Activated effector memory CD4-positive, alpha-beta T cell treated with anti-CD3 and anti-CD28 coated beads, Interleukin-2, amount 50 U/mL, for 16 hours (primary cell): ENCODE measurements around the gene WDR91.
"Not testable (repeated sequence)": the region's sequence is repeated elsewhere in the genome, so short reads cannot be mapped to it uniquely, and the experiment has no call there.

Source experiments
- DNase-seq: peaks from one replicate; pipeline ENCODE4 v3.0.0-alpha.2; 2020

The WDR91 gene

GRCh38 chr7:135175931-135176330, 35.4 kb downstream of the WDR91 start:
- no peak for DNase-seq

- no peak for DNase-seq
Measured at GRCh38 chr7:135174941-135175340, 36.4 kb downstream of the WDR91 start.

- DNase-seq, result not testable (repeated sequence)
Measured at GRCh38 chr7:135173916-135174315, 37.4 kb downstream of the WDR91 start.

GRCh38 chr7:135171581-135172291, 39.6 kb downstream of the WDR91 start:
- not testable (repeated sequence) for DNase-seq

GRCh38 chr7:135170998-135171481, 40.3 kb downstream of the WDR91 start:
- not testable (repeated sequence) for DNase-seq

GRCh38 chr7:135170274-135170997, 40.9 kb downstream of the WDR91 start, which contains the start of gene CYREN:
Gene CYREN, minus strand, starts transcription at chr7:135170707. Its CDS starts 1,785 bp downstream, at chr7:135168922.
- DNase-seq, result peak; percentile 97

GRCh38 chr7:135169964-135170273, 41.4 kb downstream of the WDR91 start:
- DNase-seq, result peak; percentile 76

GRCh38 chr7:135169141-135169963, 42.0 kb downstream of the WDR91 start:
- DNase-seq, result peak; percentile 88

GRCh38 chr7:135168489-135169140, 42.7 kb downstream of the WDR91 start:
- DNase-seq, result no peak

GRCh38 chr7:135168001-135168400, 43.3 kb downstream of the WDR91 start:
- DNase-seq, result peak; percentile 73

- DNase-seq, result no peak
Measured at GRCh38 chr7:135167365-135167917, 43.9 kb downstream of the WDR91 start.

GRCh38 chr7:135166338-135166990, 44.9 kb downstream of the WDR91 start:
- no peak for DNase-seq

GRCh38 chr7:135165862-135166261, 45.5 kb downstream of the WDR91 start:
- no peak for DNase-seq

- no peak for DNase-seq
Measured at GRCh38 chr7:135164357-135165061, 46.8 kb downstream of the WDR91 start.

GRCh38 chr7:135162382-135163001, 48.8 kb downstream of the WDR91 start:
- no peak for DNase-seq

- no peak for DNase-seq
Measured at GRCh38 chr7:135161669-135162068, 49.7 kb downstream of the WDR91 start.

GRCh38 chr7:135160858-135161653, 50.3 kb downstream of the WDR91 start:
- no peak for DNase-seq

GRCh38 chr7:135160098-135160857, 51.0 kb downstream of the WDR91 start:
- DNase-seq, result no peak
